IPS DF 6.9 (cell line): ENCODE data around the gene EIF5AL1.

ENCODE experiments used
- DNase-seq: peaks from one replicate; pipeline ENCODE4 v3.0.0-alpha.2; 2013; ENCODE audit warnings: low read depth, low spot score
- H3K27ac ChIP-seq: one replicate; pipeline ENCODE4 v1.5.1; 2013; ENCODE audit warnings: low read length, control low read depth
- H3K27me3 ChIP-seq: 2 replicates; pipeline ENCODE4 v1.6.1; 2013; ENCODE audit warnings: mild to moderate bottlenecking, low read length; ENCODE audit not compliant: control insufficient read depth, insufficient read depth
- H3K36me3 ChIP-seq: 2 replicates; pipeline ENCODE4 v1.6.1; 2013; ENCODE audit warnings: low read length; ENCODE audit not compliant: control insufficient read depth, insufficient read depth
- H3K4me1 ChIP-seq: 2 replicates; pipeline ENCODE4 v1.6.1; 2013; ENCODE audit warnings: low read length; ENCODE audit not compliant: control insufficient read depth, insufficient read depth
- H3K4me3 ChIP-seq: 2 replicates; pipeline ENCODE4 v1.5.1; 2013; ENCODE audit warnings: mild to moderate bottlenecking, low read length
- H3K9me3 ChIP-seq: 2 replicates; pipeline ENCODE4 v1.6.1; 2013; ENCODE audit warnings: low read length, inconsistent platforms; ENCODE audit not compliant: control insufficient read depth, insufficient read depth
- WGBS: extraction: QIAGEN DNeasy Blood & Tissue Kit; methylation state at CpG from one replicate; pipeline ENCODE4 v1.1.7; 2013; ENCODE audit warnings: mixed read lengths, missing lambda C conversion rate; ENCODE audit not compliant: insufficient read length, insufficient coverage; 5-methylcytosine and 5-hydroxymethylcytosine counted together

Gene EIF5AL1

DNA sequence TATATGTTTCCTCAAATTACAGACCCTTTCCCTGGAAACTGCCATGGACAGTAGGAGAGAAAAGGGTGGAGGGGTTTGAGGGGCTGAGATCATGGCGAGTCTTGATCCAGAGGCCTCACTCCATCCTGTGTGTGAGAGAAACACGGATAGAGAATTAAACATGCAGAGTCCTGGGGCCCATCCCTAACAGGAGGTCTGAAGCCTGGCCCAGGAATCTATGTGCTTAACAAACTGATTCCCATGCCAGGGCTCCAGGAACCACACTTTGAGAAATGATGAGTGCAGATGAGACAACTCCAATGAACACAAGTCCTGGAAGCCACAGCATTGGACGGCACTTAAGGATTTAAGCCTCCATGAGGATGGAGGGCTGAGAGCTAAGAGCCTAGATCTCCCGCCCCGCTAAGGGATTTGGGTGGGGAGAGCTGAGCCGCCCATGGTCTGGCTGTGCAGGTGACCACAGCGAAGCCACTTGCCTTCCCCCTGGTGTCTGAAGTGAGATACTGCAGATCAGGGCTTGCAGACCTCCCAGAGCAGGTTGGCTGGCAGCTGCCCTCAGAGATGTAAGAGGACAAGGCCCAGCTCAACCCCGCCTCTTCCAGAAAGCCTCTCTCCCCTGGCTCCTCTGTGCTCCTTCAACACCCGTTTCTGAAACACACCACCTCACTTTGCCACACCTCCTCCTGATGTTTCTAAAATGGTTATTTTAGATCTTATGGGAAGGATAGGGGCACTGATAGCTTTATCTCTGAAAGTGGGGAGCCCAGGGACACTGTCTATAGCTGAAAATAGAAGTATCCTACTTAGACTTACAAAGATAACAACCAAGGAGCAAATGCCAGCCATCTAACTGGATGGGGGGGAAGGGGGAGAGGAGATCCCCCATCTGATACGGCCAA lies 24.8 kb upstream of the EIF5AL1 start:
- Histone ChIP-seq H3K9me3 (no peaks in the 10 kb centered on the region), H3K27me3 (no peaks in the 10 kb centered on the region), H3K27ac (no peak overlapping the region), H3K4me1 (no peaks in the 10 kb centered on the region), H3K4me3 (no peak overlapping the region), H3K36me3 (no peaks in the 10 kb centered on the region)
- DNase-seq: peak; percentile 84
- WGBS: no CpG with 5 or more reads among the region's 10 CpGs

DNA sequence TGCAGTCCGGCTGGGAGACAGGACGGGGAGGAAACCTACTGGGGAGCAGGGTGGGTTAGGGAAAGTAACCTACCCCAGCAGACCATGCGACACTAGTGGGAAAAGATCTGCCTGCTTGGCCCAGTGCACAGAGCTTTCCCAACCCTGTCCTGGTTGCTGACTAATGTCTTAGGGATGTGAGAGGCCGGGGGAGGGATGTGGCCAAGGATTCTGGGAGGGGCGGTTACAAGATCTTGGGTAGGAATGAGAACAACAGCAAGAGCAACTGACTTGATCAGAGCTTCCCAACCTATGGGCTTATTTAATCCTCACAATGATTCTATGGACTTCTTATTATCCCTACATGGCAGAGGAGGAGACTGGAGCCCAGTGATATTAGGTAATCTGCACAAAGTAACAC lies 24.0 kb upstream of the EIF5AL1 start:
- Histone ChIP-seq H3K36me3 (no peaks in the 10 kb centered on the region), H3K4me3 (no peak overlapping the region), H3K27ac (no peak overlapping the region), H3K27me3 (no peaks in the 10 kb centered on the region), H3K9me3 (no peaks in the 10 kb centered on the region), H3K4me1 (no peaks in the 10 kb centered on the region)
- no CpG with 5 or more reads among the region's 5 CpGs for WGBS
- no peak for DNase-seq

GRCh38 chr10:79488870-79489269 lies 23.5 kb upstream of the EIF5AL1 start:
- DNase-seq: no peak
- no peaks in the 10 kb centered on the region for H3K4me1 ChIP-seq
- no peak overlapping the region for H3K4me3 ChIP-seq
- no peak overlapping the region for H3K27ac ChIP-seq
- H3K36me3 ChIP-seq: no peaks in the 10 kb centered on the region
- no CpG with 5 or more reads among the region's 3 CpGs for WGBS
- no peaks in the 10 kb centered on the region for H3K27me3 ChIP-seq
- no peaks in the 10 kb centered on the region for H3K9me3 ChIP-seq

GRCh38 chr10:79490400-79491142 lies 21.8 kb upstream of the EIF5AL1 start:
- Histone ChIP-seq H3K27me3 (no peaks in the 10 kb centered on the region), H3K4me1 (no peaks in the 10 kb centered on the region), H3K4me3 (no peak overlapping the region), H3K36me3 (no peaks in the 10 kb centered on the region), H3K27ac (no peak overlapping the region), H3K9me3 (no peaks in the 10 kb centered on the region)
- no CpG with 5 or more reads among the region's 9 CpGs for WGBS
- DNase-seq: no peak

- Histone ChIP-seq H3K27ac (no peak overlapping the region), H3K27me3 (no peaks in the 10 kb centered on the region), H3K9me3 (no peaks in the 10 kb centered on the region), H3K4me1 (no peaks in the 10 kb centered on the region), H3K36me3 (no peaks in the 10 kb centered on the region), H3K4me3 (no peak overlapping the region)
- no peak for DNase-seq
- no CpG with 5 or more reads among the region's 6 CpGs for WGBS
Measured at GRCh38 chr10:79491143-79491835, 21.0 kb upstream of the EIF5AL1 start.

DNA sequence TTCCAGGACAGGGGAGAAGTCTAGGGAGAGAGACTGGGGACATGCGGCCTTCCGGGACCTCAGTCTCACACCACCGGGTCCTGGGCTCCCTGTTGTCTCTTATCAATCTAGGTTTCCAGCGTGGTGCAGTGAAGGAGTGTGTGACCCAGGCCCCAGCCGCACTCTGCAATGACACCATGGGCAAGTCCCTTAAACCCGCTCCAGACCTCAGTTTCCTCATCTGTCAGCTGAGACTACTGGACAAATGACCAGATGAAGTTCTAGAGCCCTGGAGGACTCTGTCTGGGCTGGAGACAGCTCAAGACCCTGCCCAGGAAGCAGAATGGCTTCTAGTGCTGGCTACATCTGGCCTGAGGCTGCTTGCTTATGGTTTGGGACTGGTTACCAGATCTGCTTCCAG lies 20.1 kb upstream of the EIF5AL1 start:
- Histone ChIP-seq H3K4me1 (no peaks in the 10 kb centered on the region), H3K27ac (no peak overlapping the region), H3K27me3 (no peaks in the 10 kb centered on the region), H3K36me3 (no peaks in the 10 kb centered on the region), H3K9me3 (no peaks in the 10 kb centered on the region), H3K4me3 (no peak overlapping the region)
- DNase-seq: no peak
- WGBS: no CpG with 5 or more reads among the region's 6 CpGs

DNA sequence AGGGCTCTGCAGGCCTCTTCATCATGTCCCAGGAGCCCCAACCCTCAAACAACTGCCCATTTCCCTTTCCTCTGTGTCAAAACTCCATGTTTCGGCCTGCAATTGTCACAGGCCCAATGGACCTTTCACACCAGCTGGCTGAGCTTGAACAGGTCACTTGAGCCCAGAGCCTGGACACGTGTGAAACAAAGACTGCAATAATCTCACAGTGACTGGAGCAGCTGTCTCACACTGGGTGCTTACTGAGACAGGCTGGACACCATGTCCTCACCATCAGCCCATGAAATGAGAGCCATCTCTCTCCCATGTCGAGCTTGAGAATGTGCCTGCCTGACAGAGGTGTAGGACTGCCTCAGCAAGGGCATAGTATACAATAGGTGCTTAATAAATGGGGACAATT lies 19.5 kb upstream of the EIF5AL1 start:
- no peak overlapping the region for H3K27ac ChIP-seq
- no peaks in the 10 kb centered on the region for H3K9me3 ChIP-seq
- no peaks in the 10 kb centered on the region for H3K4me1 ChIP-seq
- H3K27me3 ChIP-seq: no peaks in the 10 kb centered on the region
- H3K36me3 ChIP-seq: no peaks in the 10 kb centered on the region
- no CpG with 5 or more reads among the region's 3 CpGs for WGBS
- no peak for DNase-seq
- no peak overlapping the region for H3K4me3 ChIP-seq

DNA sequence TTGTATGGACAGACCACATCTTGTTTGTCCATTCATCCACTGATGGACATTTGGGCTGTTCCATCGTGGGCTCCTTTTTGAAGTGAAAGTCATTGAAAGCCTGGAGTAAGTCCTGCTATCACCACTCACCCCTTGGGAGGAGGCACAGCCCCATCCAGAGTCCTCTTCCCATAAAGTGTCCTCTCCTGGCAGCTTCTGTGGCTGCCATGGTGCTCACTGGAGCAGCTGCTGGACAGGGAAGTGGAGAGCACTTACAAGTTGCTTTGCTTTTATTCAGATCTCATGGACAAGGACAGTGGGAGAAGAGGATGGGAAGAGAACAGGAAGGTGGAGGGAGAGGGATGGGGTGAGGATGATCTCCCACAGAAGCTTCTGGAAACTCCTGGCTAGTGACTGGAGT lies 18.5 kb upstream of the EIF5AL1 start:
- Histone ChIP-seq H3K4me3 (no peak overlapping the region), H3K4me1 (no peaks in the 10 kb centered on the region), H3K27me3 (no peaks in the 10 kb centered on the region), H3K36me3 (no peaks in the 10 kb centered on the region), H3K9me3 (no peaks in the 10 kb centered on the region), H3K27ac (no peak overlapping the region)
- DNase-seq: no peak
- no CpG with 5 or more reads among the region's 1 CpG for WGBS

GRCh38 chr10:79494871-79495705 lies 17.2 kb upstream of the EIF5AL1 start:
- Histone ChIP-seq H3K4me3 (no peak overlapping the region; the same call in 1 of the 2 replicates), H3K36me3 (no peaks in the 10 kb centered on the region), H3K27me3 (no peaks in the 10 kb centered on the region), H3K4me1 (no peaks in the 10 kb centered on the region), H3K9me3 (no peaks in the 10 kb centered on the region), H3K27ac (no peak overlapping the region)
- DNase-seq: no peak
- WGBS: no CpG with 5 or more reads among the region's 17 CpGs

- H3K36me3 ChIP-seq: no peaks in the 10 kb centered on the region
- H3K27me3 ChIP-seq: no peaks in the 10 kb centered on the region
- H3K27ac ChIP-seq: no peak overlapping the region
- DNase-seq: no peak
- no peaks in the 10 kb centered on the region for H3K4me1 ChIP-seq
- WGBS: no CpG with 5 or more reads among the region's 6 CpGs
- no peaks in the 10 kb centered on the region for H3K9me3 ChIP-seq
- H3K4me3 ChIP-seq: no peak overlapping the region
Measured at GRCh38 chr10:79495791-79496190, 16.5 kb upstream of the EIF5AL1 start.
